HG02642 (cell line): ENCODE data around the gene ZDHHC14.
"Not testable (repeated sequence)": the region's sequence is repeated elsewhere in the genome, so short reads cannot be mapped to it uniquely, and the experiment has no call there.

Experiments used
- ATAC-seq: cut with Tn5 transposase; IDR thresholded peaks from one replicate; pipeline ENCODE4 v1.9.1; 2021; ENCODE audit warnings: mild to moderate bottlenecking; ENCODE audit not compliant: unreplicated experiment, poor library complexity

Gene ZDHHC14

GRCh38 chr6:157379656-157380457 is 1.1 kb upstream of the ZDHHC14 start:
- ATAC-seq: peak; percentile 75

GRCh38 chr6:157380458-157380778 is 572 bp upstream of the ZDHHC14 start:
- ATAC-seq: peak; percentile 9

GRCh38 chr6:157381631-157382621 is 936 bp downstream of the ZDHHC14 start:
- ATAC-seq: peak; percentile 29

- ATAC-seq: no peak
Measured at GRCh38 chr6:157382821-157383220, 1.8 kb downstream of the ZDHHC14 start.

DNA sequence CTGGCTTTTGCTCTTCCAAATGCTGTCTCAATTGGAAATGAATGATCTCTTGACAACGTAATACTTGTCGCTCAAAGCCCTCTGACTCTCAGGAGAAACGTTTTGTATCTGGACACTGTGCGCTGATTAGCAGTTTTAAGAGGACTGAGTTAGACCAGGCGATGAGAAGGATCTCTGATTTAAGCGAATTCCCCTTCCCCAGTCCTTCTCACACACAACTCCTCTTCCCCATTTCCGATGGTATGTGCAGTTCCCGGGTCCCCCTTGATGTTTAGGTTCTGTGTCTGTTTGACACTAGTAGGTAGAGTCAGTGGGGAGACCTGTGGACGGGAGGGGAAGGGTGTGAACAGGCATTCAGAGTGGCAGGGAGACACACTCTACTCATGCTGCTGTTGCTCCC is 2.5 kb downstream of the ZDHHC14 start:
- no peak for ATAC-seq

DNA sequence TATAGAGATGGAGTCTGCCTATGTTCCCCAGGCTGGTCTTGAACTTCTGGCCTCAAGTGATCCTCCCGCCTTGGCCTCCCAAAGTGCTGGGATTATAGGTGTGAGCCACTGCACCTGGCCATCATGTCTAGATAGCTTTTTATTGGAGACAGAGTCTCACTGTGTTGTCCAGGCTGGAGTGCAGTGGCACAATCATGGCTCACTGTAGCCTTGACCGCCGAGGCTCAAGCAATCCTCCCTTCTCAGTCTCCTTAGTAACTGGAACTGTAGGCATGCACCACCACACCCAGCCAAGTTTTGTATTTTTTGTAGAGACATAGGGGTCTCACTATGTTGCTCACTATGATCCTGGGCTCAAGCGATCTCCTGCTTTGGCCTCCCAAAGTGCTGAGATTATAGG is 4.0 kb downstream of the ZDHHC14 start:
- ATAC-seq: not testable (repeated sequence)

DNA sequence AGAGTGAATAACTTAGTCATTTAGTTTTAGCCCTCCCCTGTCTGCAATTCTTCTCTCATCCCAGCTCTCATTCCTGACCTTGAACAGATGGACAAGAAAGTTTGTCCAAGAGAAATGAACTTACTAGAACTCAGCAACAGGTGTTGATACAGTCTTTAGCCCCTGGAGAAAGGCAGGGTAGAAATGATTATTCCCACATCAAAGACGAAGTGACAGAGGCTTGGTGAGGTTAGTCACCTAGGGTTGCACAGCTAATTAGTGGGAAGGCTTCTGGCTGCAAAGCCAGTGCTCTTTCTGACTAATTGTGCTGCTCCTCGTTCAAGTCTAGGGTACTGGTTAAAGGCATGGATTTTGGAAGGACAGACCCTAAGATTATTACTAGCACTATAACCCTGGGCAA is 4.5 kb downstream of the ZDHHC14 start:
- ATAC-seq: no peak

GRCh38 chr6:157386023-157386422 is 5.0 kb downstream of the ZDHHC14 start:
- no peak for ATAC-seq

DNA sequence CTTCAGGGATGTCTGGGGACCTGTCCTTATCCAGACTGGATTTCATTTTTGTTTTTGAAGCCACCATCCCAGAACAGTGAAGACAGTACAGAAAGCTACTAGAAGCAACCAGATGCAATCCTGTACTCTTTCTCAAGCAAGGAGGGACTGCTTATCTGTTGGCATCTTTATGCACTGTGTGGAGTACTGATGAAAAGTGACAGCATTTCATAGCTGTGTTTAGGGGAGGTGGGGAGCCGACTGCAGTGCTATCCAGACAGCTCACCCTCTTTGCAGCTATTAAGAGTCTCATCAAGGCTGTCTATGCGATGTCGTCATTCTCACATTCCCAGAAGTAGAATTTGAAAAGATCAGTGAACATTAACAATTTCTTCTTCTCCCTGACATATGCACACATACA is 5.5 kb downstream of the ZDHHC14 start:
- no peak for ATAC-seq

DNA sequence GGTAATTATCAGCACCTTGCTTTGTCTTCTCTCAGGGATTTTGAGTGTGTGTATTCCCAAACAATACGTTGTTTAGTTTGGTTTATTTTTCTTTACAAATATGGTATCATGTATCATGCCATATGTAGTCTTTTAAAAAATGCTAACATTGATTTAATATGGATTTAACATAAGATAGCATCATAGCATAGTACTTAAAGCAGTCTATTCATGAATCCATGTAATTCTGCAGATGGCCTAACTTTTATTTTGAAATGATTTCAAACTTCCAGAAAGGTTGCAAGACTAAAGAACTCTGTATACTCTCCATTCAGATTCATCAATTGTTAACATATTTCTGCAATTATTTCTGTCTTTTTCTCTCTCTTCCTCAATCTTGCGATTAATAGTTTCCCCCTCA is 7.9 kb downstream of the ZDHHC14 start:
- ATAC-seq: no peak

DNA sequence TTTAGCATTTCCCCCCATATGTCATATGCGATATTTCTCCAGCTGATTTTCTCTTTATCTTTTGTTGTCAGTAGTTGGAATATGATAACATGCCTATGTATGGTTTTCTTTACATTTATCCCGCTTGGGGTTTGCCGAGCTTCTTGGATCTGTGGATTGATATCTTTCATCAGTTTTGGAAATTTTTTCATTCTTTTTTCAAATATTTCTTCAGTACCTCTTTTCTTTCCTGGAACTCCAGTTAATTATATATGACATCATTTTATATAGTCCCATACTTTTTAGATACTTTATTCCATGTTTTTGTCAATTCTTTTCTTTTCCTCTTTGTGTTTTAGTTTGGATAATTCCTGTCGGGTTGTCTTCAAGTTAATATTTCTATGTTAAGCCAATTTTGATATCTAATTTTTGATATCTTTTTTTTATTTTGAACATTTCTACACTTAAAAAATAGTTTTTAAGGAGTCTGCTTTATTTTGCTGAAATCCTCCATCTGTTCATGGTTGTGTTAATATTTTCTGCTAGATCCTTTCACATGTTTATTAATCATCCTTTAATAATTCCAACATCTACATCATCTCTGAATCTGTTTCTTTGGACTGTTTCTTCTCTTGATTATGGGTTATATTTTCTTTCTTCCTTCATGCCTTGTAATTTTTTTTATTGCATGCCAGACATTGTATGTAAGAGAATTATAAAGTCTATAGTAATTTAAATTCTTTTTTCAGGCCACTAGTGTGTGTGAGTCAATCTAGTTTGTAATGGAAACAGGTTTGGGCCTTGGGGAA is 9.5 kb downstream of the ZDHHC14 start:
- no peak for ATAC-seq

DNA sequence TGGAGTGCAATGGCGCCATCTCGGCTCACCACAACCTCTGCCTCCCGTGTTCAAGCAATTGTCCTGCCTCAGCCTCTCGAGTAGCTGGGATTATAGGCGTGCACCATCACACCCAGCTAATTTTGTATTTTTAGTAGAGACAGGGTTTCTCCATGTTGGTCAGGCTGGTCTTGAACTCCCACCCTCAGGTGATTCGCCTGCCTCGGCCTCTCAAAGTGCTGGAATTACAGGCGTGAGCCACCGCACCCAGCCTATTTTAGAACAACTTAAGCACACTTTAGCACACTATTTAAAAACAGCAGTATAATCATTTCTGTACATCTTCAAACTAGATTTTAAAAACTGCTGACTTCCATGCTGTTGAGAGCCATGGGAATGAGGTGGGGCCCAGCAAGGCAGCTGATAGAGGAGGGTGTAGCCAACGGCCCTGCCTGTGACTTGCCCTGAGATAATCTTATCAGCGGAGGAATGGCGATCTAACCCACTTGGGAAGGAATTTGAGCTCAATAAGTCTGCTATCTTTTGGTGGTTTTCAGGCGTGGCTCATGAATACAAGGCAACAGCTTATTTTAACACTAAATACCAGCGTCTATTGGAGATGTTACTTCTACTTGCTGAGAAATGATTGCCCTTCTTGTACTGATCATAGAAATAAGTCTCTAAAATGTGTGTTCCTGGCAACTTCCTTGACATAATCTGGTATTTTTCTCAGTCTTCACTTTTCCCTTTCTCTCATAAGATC is 12.1 kb downstream of the ZDHHC14 start:
- ATAC-seq: no peak

- ATAC-seq: no peak
Measured at GRCh38 chr6:157393669-157394327, 12.8 kb downstream of the ZDHHC14 start.

GRCh38 chr6:157395199-157395598 is 14.2 kb downstream of the ZDHHC14 start:
- ATAC-seq: not testable (repeated sequence)

GRCh38 chr6:157396026-157396425 is 15.0 kb downstream of the ZDHHC14 start:
- no peak for ATAC-seq

GRCh38 chr6:157397660-157398059 is 16.7 kb downstream of the ZDHHC14 start:
- no peak for ATAC-seq

- no peak for ATAC-seq
Measured at GRCh38 chr6:157398151-157398550, 17.2 kb downstream of the ZDHHC14 start.

- ATAC-seq: no peak
Measured at GRCh38 chr6:157400676-157401075, 19.7 kb downstream of the ZDHHC14 start.

DNA sequence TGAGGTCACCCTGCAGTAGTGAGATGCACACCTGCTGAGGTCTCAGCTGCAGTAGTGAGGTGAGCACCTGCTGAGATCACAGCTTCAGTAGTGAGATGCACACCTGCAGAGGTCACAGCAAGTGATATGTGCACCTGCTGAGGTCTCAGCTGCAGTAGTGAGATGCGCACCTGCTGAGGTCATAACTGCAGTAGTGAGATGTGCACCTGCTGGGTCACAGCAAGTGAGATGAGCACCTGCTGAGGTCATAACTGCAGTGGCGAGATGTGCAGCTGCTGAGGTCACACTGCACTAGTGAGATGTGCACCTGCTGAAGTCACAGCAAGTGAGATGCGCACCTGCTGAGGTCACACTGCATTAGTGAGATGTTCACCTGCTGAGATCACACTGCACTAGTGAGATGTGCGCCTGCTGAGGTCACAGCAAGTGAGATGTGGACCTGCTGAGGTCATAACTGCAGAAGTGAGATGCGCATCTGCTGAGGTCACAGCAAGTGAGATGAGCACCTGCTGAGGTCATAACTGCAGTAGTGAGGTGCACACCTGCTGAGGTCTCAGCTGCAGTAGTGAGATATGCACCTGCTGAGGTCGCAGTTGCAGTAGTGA is 20.8 kb downstream of the ZDHHC14 start:
- ATAC-seq: no peak
